Measurements from ENCODE around the gene STAMBP.
"Not testable (repeated sequence)": the region's sequence is repeated elsewhere in the genome, so short reads cannot be mapped to it uniquely, and the experiment has no call there.

STAMBP gene

GRCh38 chr2:73877071-73877802 lies 48.5 kb downstream of the STAMBP start:
- H3K36me3 ChIP-seq (ENCODE audit: insufficient read depth, low read length): no peaks in the 10 kb centered on the region
- no peak overlapping the region for H2AFZ ChIP-seq (ENCODE audit: low read depth, low read length)
- no peaks in the 10 kb centered on the region for H3K27me3 ChIP-seq (ENCODE audit: insufficient read depth, low read length)
- H3K4me3 ChIP-seq (ENCODE audit: low read length): no peak overlapping the region
- no peaks in the 10 kb centered on the region for H3K9me3 ChIP-seq (ENCODE audit: low read length)
- no peaks in the 10 kb centered on the region for H3K4me1 ChIP-seq (ENCODE audit: insufficient read depth, low read length)

GRCh38 chr2:73877984-73878383 lies 49.2 kb downstream of the STAMBP start:
- H3K36me3 ChIP-seq (ENCODE audit: insufficient read depth, low read length); H3K4me1 ChIP-seq (ENCODE audit: insufficient read depth, low read length); H3K4me3 ChIP-seq (ENCODE audit: low read length); H2AFZ ChIP-seq (ENCODE audit: low read depth, low read length); H3K9me3 ChIP-seq (ENCODE audit: low read length); H3K27me3 ChIP-seq (ENCODE audit: insufficient read depth, low read length): not testable (repeated sequence)

GRCh38 chr2:73885406-73885805 lies 56.6 kb downstream of the STAMBP start:
- no peak overlapping the region for H3K4me3 ChIP-seq (ENCODE audit: low read length)
- H3K36me3 ChIP-seq (ENCODE audit: insufficient read depth, low read length): no peaks in the 10 kb centered on the region
- no peak overlapping the region for H2AFZ ChIP-seq (ENCODE audit: low read depth, low read length)
- no peaks in the 10 kb centered on the region for H3K4me1 ChIP-seq (ENCODE audit: insufficient read depth, low read length)
- H3K9me3 ChIP-seq (ENCODE audit: low read length): no peaks in the 10 kb centered on the region
- H3K27me3 ChIP-seq (ENCODE audit: insufficient read depth, low read length): no peaks in the 10 kb centered on the region

GRCh38 chr2:73886357-73886756 lies 57.6 kb downstream of the STAMBP start:
- H3K4me3 ChIP-seq (ENCODE audit: low read length): no peak overlapping the region
- no peaks in the 10 kb centered on the region for H3K9me3 ChIP-seq (ENCODE audit: low read length)
- no peaks in the 10 kb centered on the region for H3K36me3 ChIP-seq (ENCODE audit: insufficient read depth, low read length)
- H2AFZ ChIP-seq (ENCODE audit: low read depth, low read length): no peak overlapping the region
- H3K4me1 ChIP-seq (ENCODE audit: insufficient read depth, low read length): no peaks in the 10 kb centered on the region
- peaks cover 9% of the 10 kb centered on the region for H3K27me3 ChIP-seq (ENCODE audit: insufficient read depth, low read length)

- not testable (repeated sequence) for H2AFZ ChIP-seq (ENCODE audit: low read depth, low read length); H3K36me3 ChIP-seq (ENCODE audit: insufficient read depth, low read length); H3K4me3 ChIP-seq (ENCODE audit: low read length); H3K4me1 ChIP-seq (ENCODE audit: insufficient read depth, low read length); H3K9me3 ChIP-seq (ENCODE audit: low read length)
- H3K27me3 ChIP-seq (ENCODE audit: insufficient read depth, low read length): peaks cover 13% of the 10 kb centered on the region
Measured at GRCh38 chr2:73887596-73888353, 59.0 kb downstream of the STAMBP start.

GRCh38 chr2:73888388-73888787 lies 59.6 kb downstream of the STAMBP start:
- peaks cover 6% of the 10 kb centered on the region for H3K4me1 ChIP-seq (ENCODE audit: insufficient read depth, low read length)
- H3K9me3 ChIP-seq (ENCODE audit: low read length): no peaks in the 10 kb centered on the region
- H2AFZ ChIP-seq (ENCODE audit: low read depth, low read length): no peak overlapping the region
- no peak overlapping the region for H3K4me3 ChIP-seq (ENCODE audit: low read length)
- no peaks in the 10 kb centered on the region for H3K36me3 ChIP-seq (ENCODE audit: insufficient read depth, low read length)
- H3K27me3 ChIP-seq (ENCODE audit: insufficient read depth, low read length): peaks cover 13% of the 10 kb centered on the region

GRCh38 chr2:73889206-73889605 lies 60.4 kb downstream of the STAMBP start:
- H3K36me3 ChIP-seq (ENCODE audit: insufficient read depth, low read length): no peaks in the 10 kb centered on the region
- no peaks in the 10 kb centered on the region for H3K9me3 ChIP-seq (ENCODE audit: low read length)
- no peak overlapping the region for H3K4me3 ChIP-seq (ENCODE audit: low read length)

GRCh38 chr2:73890301-73891092 lies 61.7 kb downstream of the STAMBP start:
- H3K9me3 ChIP-seq (ENCODE audit: low read length): no peaks in the 10 kb centered on the region
- no peak overlapping the region for H3K4me3 ChIP-seq (ENCODE audit: low read length)
- peaks cover 13% of the 10 kb centered on the region for H3K27me3 ChIP-seq (ENCODE audit: insufficient read depth, low read length)
- peaks cover 6% of the 10 kb centered on the region for H3K4me1 ChIP-seq (ENCODE audit: insufficient read depth, low read length)
- H2AFZ ChIP-seq (ENCODE audit: low read depth, low read length): no peak overlapping the region
- no peaks in the 10 kb centered on the region for H3K36me3 ChIP-seq (ENCODE audit: insufficient read depth, low read length)

More at GRCh38 chr2:73889206-73889605, 60.4 kb downstream of the STAMBP start:
- H2AFZ ChIP-seq (ENCODE audit: low read depth, low read length): no peak overlapping the region
- peaks cover 13% of the 10 kb centered on the region for H3K27me3 ChIP-seq (ENCODE audit: insufficient read depth, low read length)
- H3K4me1 ChIP-seq (ENCODE audit: insufficient read depth, low read length): peaks cover 6% of the 10 kb centered on the region

- no peak overlapping the region for H3K4me3 ChIP-seq (ENCODE audit: low read length)
Measured at GRCh38 chr2:73891276-73891901, 62.6 kb downstream of the STAMBP start.

GRCh38 chr2:73892631-73893329 lies 64.0 kb downstream of the STAMBP start, which contains the start of gene ACTG2:
TSS of gene ACTG2 (plus strand) at chr2:73893008. CDS start at chr2:73901312, 8,304 bp downstream.
- Histone ChIP-seq H3K36me3 (ENCODE audit: insufficient read depth, low read length) (no peaks in the 10 kb centered on the region), H3K4me1 (ENCODE audit: insufficient read depth, low read length) (peaks cover 20% of the 10 kb centered on the region), H3K9me3 (ENCODE audit: low read length) (no peaks in the 10 kb centered on the region), H2AFZ (ENCODE audit: low read depth, low read length) (no peak within 1 kb of the TSS), H3K27me3 (ENCODE audit: insufficient read depth, low read length) (peaks cover 13% of the 10 kb centered on the region), H3K4me3 (ENCODE audit: low read length) (no peak within 1 kb of the TSS)

More at GRCh38 chr2:73891276-73891901, 62.6 kb downstream of the STAMBP start:
- Histone ChIP-seq H3K4me1 (ENCODE audit: insufficient read depth, low read length) (peaks cover 10% of the 10 kb centered on the region), H3K9me3 (ENCODE audit: low read length) (no peaks in the 10 kb centered on the region), H2AFZ (ENCODE audit: low read depth, low read length) (no peak overlapping the region), H3K36me3 (ENCODE audit: insufficient read depth, low read length) (no peaks in the 10 kb centered on the region), H3K27me3 (ENCODE audit: insufficient read depth, low read length) (peaks cover 13% of the 10 kb centered on the region)

- Histone ChIP-seq H3K4me3 (ENCODE audit: low read length) (no peak overlapping the region), H3K27me3 (ENCODE audit: insufficient read depth, low read length) (peaks cover 13% of the 10 kb centered on the region), H3K36me3 (ENCODE audit: insufficient read depth, low read length) (no peaks in the 10 kb centered on the region), H3K9me3 (ENCODE audit: low read length) (no peaks in the 10 kb centered on the region), H3K4me1 (ENCODE audit: insufficient read depth, low read length) (peaks cover 20% of the 10 kb centered on the region), H2AFZ (ENCODE audit: low read depth, low read length) (no peak overlapping the region)
Measured at GRCh38 chr2:73893764-73894474, 65.2 kb downstream of the STAMBP start.

- peaks cover 20% of the 10 kb centered on the region for H3K4me1 ChIP-seq (ENCODE audit: insufficient read depth, low read length)
- peaks cover 13% of the 10 kb centered on the region for H3K27me3 ChIP-seq (ENCODE audit: insufficient read depth, low read length)
- H3K4me3 ChIP-seq (ENCODE audit: low read length): no peak overlapping the region
- H2AFZ ChIP-seq (ENCODE audit: low read depth, low read length): no peak overlapping the region
- H3K9me3 ChIP-seq (ENCODE audit: low read length): no peaks in the 10 kb centered on the region
- no peaks in the 10 kb centered on the region for H3K36me3 ChIP-seq (ENCODE audit: insufficient read depth, low read length)
Measured at GRCh38 chr2:73894475-73894850, 65.7 kb downstream of the STAMBP start.
